Measurements from ENCODE around the gene EPC1.

DNA sequence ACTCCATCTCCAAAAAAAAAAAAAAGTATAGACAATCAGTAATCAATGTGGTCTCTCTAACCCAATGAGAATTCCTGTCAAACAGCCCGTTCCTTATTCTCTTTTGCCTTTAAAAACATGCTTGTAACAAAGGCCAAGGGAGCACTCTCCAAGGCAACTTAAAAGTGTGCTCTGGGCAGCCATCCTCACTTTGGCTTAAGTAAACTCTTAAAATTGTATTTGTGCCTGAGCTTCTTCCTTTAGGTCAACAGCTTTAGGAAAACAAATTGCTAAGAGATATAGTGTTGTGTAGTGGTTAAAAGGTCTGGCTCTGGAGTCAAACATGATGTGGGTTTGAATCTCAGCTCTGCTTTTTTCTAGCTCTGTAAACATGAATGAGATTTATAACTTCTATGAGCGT, 13.9 kb upstream of the EPC1 start:
- TF ChIP-seq, protein P1, sequence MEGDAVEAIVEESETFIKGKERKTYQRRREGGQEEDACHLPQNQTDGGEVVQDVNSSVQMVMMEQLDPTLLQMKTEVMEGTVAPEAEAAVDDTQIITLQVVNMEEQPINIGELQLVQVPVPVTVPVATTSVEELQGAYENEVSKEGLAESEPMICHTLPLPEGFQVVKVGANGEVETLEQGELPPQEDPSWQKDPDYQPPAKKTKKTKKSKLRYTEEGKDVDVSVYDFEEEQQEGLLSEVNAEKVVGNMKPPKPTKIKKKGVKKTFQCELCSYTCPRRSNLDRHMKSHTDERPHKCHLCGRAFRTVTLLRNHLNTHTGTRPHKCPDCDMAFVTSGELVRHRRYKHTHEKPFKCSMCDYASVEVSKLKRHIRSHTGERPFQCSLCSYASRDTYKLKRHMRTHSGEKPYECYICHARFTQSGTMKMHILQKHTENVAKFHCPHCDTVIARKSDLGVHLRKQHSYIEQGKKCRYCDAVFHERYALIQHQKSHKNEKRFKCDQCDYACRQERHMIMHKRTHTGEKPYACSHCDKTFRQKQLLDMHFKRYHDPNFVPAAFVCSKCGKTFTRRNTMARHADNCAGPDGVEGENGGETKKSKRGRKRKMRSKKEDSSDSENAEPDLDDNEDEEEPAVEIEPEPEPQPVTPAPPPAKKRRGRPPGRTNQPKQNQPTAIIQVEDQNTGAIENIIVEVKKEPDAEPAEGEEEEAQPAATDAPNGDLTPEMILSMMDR (conservative IDR thresholded peaks at IDR 0.05), result no peak
- no peak for TF ChIP-seq EZH2 (IDR thresholded peaks at IDR 0.05; ENCODE audit: low read depth)

All from PC-9 (cell line).